HepG2 (cell line): Measurements from ENCODE around the gene PLEKHG2. TPM values are rescaled to one million over a fixed set of nuclear protein-coding genes. Genes with fewer than 3 reads are reported as not detected.

ENCODE experiments used
- ARNTL ChIP-seq: sonication (generic); formaldehyde crosslinking; IDR thresholded peaks from 2 replicates; pipeline ENCODE4 v1.4.0; 2020; ENCODE audit warnings: mild to moderate bottlenecking, missing genetic modification reagents
- EED ChIP-seq: sonication (generic); formaldehyde crosslinking; IDR thresholded peaks from 2 replicates; pipeline ENCODE4 v1.5.0; 2020; ENCODE audit warnings: mild to moderate bottlenecking, missing genetic modification reagents
- FOXK1 ChIP-seq: sonication (generic); formaldehyde crosslinking; IDR thresholded peaks from 2 replicates; pipeline ENCODE4 v1.4.0; 2020; ENCODE audit warnings: low read depth, missing genetic modification reagents, borderline replicate concordance
- HMGA1 ChIP-seq: sonication (generic); formaldehyde crosslinking; conservative IDR thresholded peaks from 2 replicates; pipeline ENCODE4 v1.4.0; 2020; ENCODE audit warnings: missing genetic modification reagents
- KDM2A ChIP-seq: sonication (generic); formaldehyde crosslinking; IDR thresholded peaks from 2 replicates; pipeline ENCODE4 v1.4.0; 2020; ENCODE audit warnings: low read depth, missing genetic modification reagents, borderline replicate concordance
- MAFF ChIP-seq: IDR thresholded peaks from 2 replicates; pipeline ENCODE4 v1.6.1; 2011; ENCODE audit warnings: low read depth, low read length, improper control_type of control experiment
- PHF5A ChIP-seq: IDR thresholded peaks from one replicate; pipeline ENCODE4 v1.6.1; 2018; ENCODE audit warnings: low read depth, missing genetic modification reagents; ENCODE audit not compliant: unreplicated experiment
- REPIN1 ChIP-seq: sonication (generic); formaldehyde crosslinking; IDR thresholded peaks from 2 replicates; pipeline ENCODE4 v1.8.0; 2022; ENCODE audit warnings: missing genetic modification reagents, low read depth, mild to moderate bottlenecking, borderline replicate concordance
- SIN3A ChIP-seq: IDR thresholded peaks from 2 replicates; pipeline ENCODE4 v1.6.1; 2011; ENCODE audit warnings: low read depth, mild to moderate bottlenecking, control low read depth, low read length, borderline replicate concordance
- SP4 ChIP-seq: sonication (generic); formaldehyde crosslinking; IDR thresholded peaks from 2 replicates; pipeline ENCODE4 v1.8.1; 2023; ENCODE audit warnings: mild to moderate bottlenecking, missing genetic modification reagents
- SRSF4 ChIP-seq: fragments of 200-400 bp; formaldehyde crosslinking; IDR thresholded peaks from one replicate; pipeline ENCODE4 v1.6.1; 2018; ENCODE audit warnings: mild to moderate bottlenecking, low read depth, low read length, moderate library complexity; ENCODE audit not compliant: poor library complexity, severe bottlenecking
- SYNCRIP ChIP-seq: fragments of 200-400 bp; formaldehyde crosslinking; IDR thresholded peaks from 2 replicates; pipeline ENCODE4 v1.6.1; 2018; ENCODE audit warnings: mild to moderate bottlenecking, low read depth, low read length; ENCODE audit not compliant: insufficient read depth
- THYN1 ChIP-seq: sonication (generic); formaldehyde crosslinking; IDR thresholded peaks from 2 replicates; pipeline ENCODE4 v1.8.1; 2023; ENCODE audit warnings: low read depth, mild to moderate bottlenecking, moderate library complexity, missing genetic modification reagents, borderline replicate concordance
- ZBTB7A ChIP-seq: sonication (generic); formaldehyde crosslinking; IDR thresholded peaks from 2 replicates; pipeline ENCODE4 v1.8.0; 2022; ENCODE audit warnings: mild to moderate bottlenecking, missing genetic modification reagents
- ZC3H4 ChIP-seq: sonication (generic); formaldehyde crosslinking; IDR thresholded peaks from 2 replicates; pipeline ENCODE4 v1.4.0; 2020; ENCODE audit warnings: missing genetic modification reagents, borderline replicate concordance
- ZKSCAN5 ChIP-seq: sonication (generic); formaldehyde crosslinking; IDR thresholded peaks from 2 replicates; pipeline ENCODE4 v1.5.1; 2020; ENCODE audit warnings: mild to moderate bottlenecking, missing genetic modification reagents
- ZNF260 ChIP-seq: sonication (generic); formaldehyde crosslinking; IDR thresholded peaks from 2 replicates; pipeline ENCODE4 v1.4.0; 2020; ENCODE audit warnings: missing genetic modification reagents, low read depth, mild to moderate bottlenecking, borderline replicate concordance
- ZNF383 ChIP-seq: sonication (generic); formaldehyde crosslinking; IDR thresholded peaks from 2 replicates; pipeline ENCODE4 v1.4.0; 2020; ENCODE audit warnings: missing genetic modification reagents, mild to moderate bottlenecking, borderline replicate concordance
- ZNF770 ChIP-seq: sonication (generic); formaldehyde crosslinking; IDR thresholded peaks from 2 replicates; pipeline ENCODE4 v1.5.0; 2020; ENCODE audit warnings: mild to moderate bottlenecking, missing genetic modification reagents
- ZSCAN21 ChIP-seq: sonication (generic); formaldehyde crosslinking; IDR thresholded peaks from 2 replicates; pipeline ENCODE4 v1.8.0; 2022; ENCODE audit warnings: mild to moderate bottlenecking, missing genetic modification reagents, moderate library complexity, borderline replicate concordance
- polyA plus RNA-seq, 8 experiments: library from polyadenylated mRNA; depleted of rRNA in 3 of 8; stranded (reverse) in 7 of 8; unstranded in 1 of 8; fragments of >200 nt; fragmentation: Illumina TruSeq in 4 of 8; extraction: Trizol in 4 of 8; gene quantifications; 2 replicates each; pipeline versions ENCODE4 v1.2.1 to v1.2.3, GENCODE V29; 2011 to 2016; ENCODE audit warnings: low read depth in 4 of 8, missing spikeins in 1 of 8, mixed read lengths in 1 of 8; ENCODE audit not compliant: insufficient read depth in 1 of 8
- total RNA-seq, 5 experiments: library from RNA; depleted of rRNA; stranded (reverse); fragments of >200 nt; fragmentation: Illumina TruSeq; extraction: Trizol; gene quantifications; 2 replicates each; pipeline ENCODE4 v1.2.3, GENCODE V29; 2016; ENCODE audit warnings: low read depth in 1 of 5
- TF ChIP-seq, protein P1 (sequence below): IDR thresholded peaks from 2 replicates; pipeline ENCODE4 v1.6.1; 2016; ENCODE audit warnings: low read depth, missing genetic modification reagents, missing compliant biosample characterization

Gene PLEKHG2
- total and polyA plus RNA-seq, 2 of the 13 experiments (the other 11 are each of a cell fraction or from before 2014, with no cell fraction given), result 3.6 to 6.8 TPM

GRCh38 chr19:39409208-39410016 is 3.1 kb upstream of the PLEKHG2 start (continued):
- TF ChIP-seq, protein P1, sequence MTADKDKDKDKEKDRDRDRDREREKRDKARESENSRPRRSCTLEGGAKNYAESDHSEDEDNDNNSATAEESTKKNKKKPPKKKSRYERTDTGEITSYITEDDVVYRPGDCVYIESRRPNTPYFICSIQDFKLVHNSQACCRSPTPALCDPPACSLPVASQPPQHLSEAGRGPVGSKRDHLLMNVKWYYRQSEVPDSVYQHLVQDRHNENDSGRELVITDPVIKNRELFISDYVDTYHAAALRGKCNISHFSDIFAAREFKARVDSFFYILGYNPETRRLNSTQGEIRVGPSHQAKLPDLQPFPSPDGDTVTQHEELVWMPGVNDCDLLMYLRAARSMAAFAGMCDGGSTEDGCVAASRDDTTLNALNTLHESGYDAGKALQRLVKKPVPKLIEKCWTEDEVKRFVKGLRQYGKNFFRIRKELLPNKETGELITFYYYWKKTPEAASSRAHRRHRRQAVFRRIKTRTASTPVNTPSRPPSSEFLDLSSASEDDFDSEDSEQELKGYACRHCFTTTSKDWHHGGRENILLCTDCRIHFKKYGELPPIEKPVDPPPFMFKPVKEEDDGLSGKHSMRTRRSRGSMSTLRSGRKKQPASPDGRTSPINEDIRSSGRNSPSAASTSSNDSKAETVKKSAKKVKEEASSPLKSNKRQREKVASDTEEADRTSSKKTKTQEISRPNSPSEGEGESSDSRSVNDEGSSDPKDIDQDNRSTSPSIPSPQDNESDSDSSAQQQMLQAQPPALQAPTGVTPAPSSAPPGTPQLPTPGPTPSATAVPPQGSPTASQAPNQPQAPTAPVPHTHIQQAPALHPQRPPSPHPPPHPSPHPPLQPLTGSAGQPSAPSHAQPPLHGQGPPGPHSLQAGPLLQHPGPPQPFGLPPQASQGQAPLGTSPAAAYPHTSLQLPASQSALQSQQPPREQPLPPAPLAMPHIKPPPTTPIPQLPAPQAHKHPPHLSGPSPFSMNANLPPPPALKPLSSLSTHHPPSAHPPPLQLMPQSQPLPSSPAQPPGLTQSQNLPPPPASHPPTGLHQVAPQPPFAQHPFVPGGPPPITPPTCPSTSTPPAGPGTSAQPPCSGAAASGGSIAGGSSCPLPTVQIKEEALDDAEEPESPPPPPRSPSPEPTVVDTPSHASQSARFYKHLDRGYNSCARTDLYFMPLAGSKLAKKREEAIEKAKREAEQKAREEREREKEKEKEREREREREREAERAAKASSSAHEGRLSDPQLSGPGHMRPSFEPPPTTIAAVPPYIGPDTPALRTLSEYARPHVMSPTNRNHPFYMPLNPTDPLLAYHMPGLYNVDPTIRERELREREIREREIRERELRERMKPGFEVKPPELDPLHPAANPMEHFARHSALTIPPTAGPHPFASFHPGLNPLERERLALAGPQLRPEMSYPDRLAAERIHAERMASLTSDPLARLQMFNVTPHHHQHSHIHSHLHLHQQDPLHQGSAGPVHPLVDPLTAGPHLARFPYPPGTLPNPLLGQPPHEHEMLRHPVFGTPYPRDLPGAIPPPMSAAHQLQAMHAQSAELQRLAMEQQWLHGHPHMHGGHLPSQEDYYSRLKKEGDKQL (CRISPR knock-in tag), result no peak
- TF ChIP-seq ZSCAN21 (CRISPR knock-in tag) (peak; percentile 26; the same call in 1 of the 2 replicates), MAFF (no peak), ZC3H4 (CRISPR knock-in tag) (no peak), SYNCRIP (no peak), SIN3A (no peak), ZNF383 (CRISPR knock-in tag) (no peak), PHF5A (CRISPR knock-in tag) (no peak), ARNTL (CRISPR knock-in tag) (no peak), ZNF770 (0 out of 2 replicates have a peak, but pooled peaks have one; percentile 48), ZNF260 (CRISPR knock-in tag) (no peak), REPIN1 (CRISPR knock-in tag) (0 out of 2 replicates have a peak, but pooled peaks have one; percentile 41), EED (CRISPR knock-in tag) (no peak), ZKSCAN5 (CRISPR knock-in tag) (no peak), THYN1 (CRISPR knock-in tag) (no peak), HMGA1 (CRISPR knock-in tag) (no peak), ZBTB7A (no peak), KDM2A (peak; percentile 89), SP4 (CRISPR knock-in tag) (peak; percentile 7; the same call in 1 of the 2 replicates), FOXK1 (CRISPR knock-in tag) (no peak), SRSF4 (no peak)
